HEK293 (cell line): ENCODE measurements around the gene LINGO1.

Source experiments
- CTCF ChIA-PET: fragments of 350-600 bp; formaldehyde crosslinking; extraction: SDS; loops from one replicate; lab custom pipeline; 2021; ENCODE audit warnings: antibody characterized with exemption; lab: Yijun Ruan, JAX
- POLR2A ChIA-PET: fragments of 300-600 bp; formaldehyde crosslinking; extraction: SDS; loops from one replicate; lab custom pipeline; 2020; ENCODE audit warnings: antibody characterized with exemption, inconsistent platforms; lab: Yijun Ruan, JAX
- H3K27ac ChIP-seq: fragments of 200-500 bp; sonication (Bioruptor generic); 2 replicates; pipeline ENCODE4 v1.5.1; 2014; ENCODE audit warnings: low read depth, low read length, control low read depth, inconsistent platforms; ENCODE audit errors: extremely low read depth
- H3K36me3 ChIP-seq, 2 experiments: fragments of 200-500 bp in 1 of 2; sonication (Bioruptor generic) in 1 of 2; 1 replicate in 1 of 2; 2 replicates in 1 of 2; pipeline ENCODE4 v1.5.1; 2014 to 2017; ENCODE audit warnings: inconsistent platforms in 2 of 2, low read length in 2 of 2; ENCODE audit not compliant: control insufficient read depth in 2 of 2, insufficient read depth in 1 of 2
- H3K4me1 ChIP-seq: fragments of 200-500 bp; sonication (Bioruptor generic); 2 replicates; pipeline ENCODE4 v1.5.1; 2014; ENCODE audit warnings: mild to moderate bottlenecking, low read length, inconsistent platforms; ENCODE audit not compliant: control insufficient read depth, insufficient read depth
- H3K4me3 ChIP-seq: 2 replicates; pipeline ENCODE4 v1.5.1; 2011; ENCODE audit warnings: low read depth, mild to moderate bottlenecking, control low read depth, low read length, moderate library complexity
- H3K9me3 ChIP-seq: fragments of 200-500 bp; sonication (Bioruptor generic); 2 replicates; pipeline ENCODE4 v1.5.1; 2014; ENCODE audit warnings: low read depth, low read length, inconsistent platforms; ENCODE audit not compliant: control insufficient read depth, insufficient read depth
- IKZF3 ChIP-seq: fragments of 450-650 bp; IDR thresholded peaks from 2 replicates; pipeline ENCODE4 v1.5.0; 2018; ENCODE audit warnings: missing biosample characterization, mild to moderate bottlenecking, missing genetic modification characterization, moderate library complexity
- OSR2 ChIP-seq: fragments of 450-650 bp; formaldehyde crosslinking; IDR thresholded peaks from 2 replicates; pipeline ENCODE4 v1.5.1; 2016; ENCODE audit warnings: missing biosample characterization, missing genetic modification characterization
- ZBTB48 ChIP-seq: fragments of 450-650 bp; formaldehyde crosslinking; IDR thresholded peaks from 2 replicates; pipeline ENCODE4 v1.5.1; 2016; ENCODE audit warnings: missing biosample characterization, missing genetic modification characterization
- ZFP69B ChIP-seq: fragments of 450-650 bp; formaldehyde crosslinking; IDR thresholded peaks from 2 replicates; pipeline ENCODE4 v1.5.1; 2016; ENCODE audit warnings: missing biosample characterization, missing genetic modification characterization
- ZNF140 ChIP-seq: fragments of 450-650 bp; formaldehyde crosslinking; IDR thresholded peaks from 2 replicates; pipeline ENCODE4 v1.5.1; 2016; ENCODE audit warnings: missing biosample characterization, missing genetic modification characterization
- ZNF146 ChIP-seq: fragments of 450-650 bp; formaldehyde crosslinking; IDR thresholded peaks from 2 replicates; pipeline ENCODE4 v1.5.1; 2016; ENCODE audit warnings: missing biosample characterization, missing genetic modification characterization
- ZNF16 ChIP-seq: fragments of 450-650 bp; formaldehyde crosslinking; IDR thresholded peaks from 2 replicates; pipeline ENCODE4 v1.5.1; 2016; ENCODE audit warnings: low read depth, missing biosample characterization, missing genetic modification characterization
- ZNF175 ChIP-seq: fragments of 450-650 bp; formaldehyde crosslinking; IDR thresholded peaks from 2 replicates; pipeline ENCODE4 v1.5.1; 2016; ENCODE audit warnings: missing biosample characterization, missing genetic modification characterization
- ZNF19 ChIP-seq: fragments of 450-650 bp; formaldehyde crosslinking; IDR thresholded peaks from 2 replicates; pipeline ENCODE4; 2016; ENCODE audit warnings: missing biosample characterization, missing genetic modification characterization, low read depth
- ZNF211 ChIP-seq: fragments of 450-650 bp; formaldehyde crosslinking; IDR thresholded peaks from 2 replicates; pipeline ENCODE4 v1.5.1; 2016; ENCODE audit warnings: low read depth, missing biosample characterization, missing genetic modification characterization
- ZNF302 ChIP-seq: fragments of 450-650 bp; formaldehyde crosslinking; IDR thresholded peaks from 2 replicates; pipeline ENCODE4 v1.5.1; 2016; ENCODE audit warnings: missing biosample characterization, missing genetic modification characterization, low read depth
- ZNF324 ChIP-seq: fragments of 450-650 bp; formaldehyde crosslinking; IDR thresholded peaks from 2 replicates; pipeline ENCODE4 v1.5.1; 2016; ENCODE audit warnings: missing biosample characterization, missing genetic modification characterization
- ZNF501 ChIP-seq: fragments of 450-650 bp; formaldehyde crosslinking; IDR thresholded peaks from 2 replicates; pipeline ENCODE4 v1.5.1; 2016; ENCODE audit warnings: missing biosample characterization, missing genetic modification characterization
- ZNF664 ChIP-seq: fragments of 450-650 bp; formaldehyde crosslinking; IDR thresholded peaks from 2 replicates; pipeline ENCODE4 v1.5.1; 2016; ENCODE audit warnings: missing biosample characterization, missing genetic modification characterization
- ZNF777 ChIP-seq: fragments of 450-650 bp; formaldehyde crosslinking; IDR thresholded peaks from 2 replicates; pipeline ENCODE4 v1.5.1; 2017; ENCODE audit warnings: missing biosample characterization, missing genetic modification characterization, borderline replicate concordance
- ZSCAN23 ChIP-seq: fragments of 450-650 bp; formaldehyde crosslinking; IDR thresholded peaks from 2 replicates; pipeline ENCODE4 v1.5.1; 2016; ENCODE audit warnings: missing biosample characterization, missing genetic modification characterization
- TF ChIP-seq, protein P1 (sequence below): fragments of 450-650 bp; formaldehyde crosslinking; IDR thresholded peaks from 2 replicates; pipeline ENCODE4 v1.5.1; 2016; ENCODE audit warnings: missing biosample characterization, missing genetic modification characterization
- TF ChIP-seq, protein P2 (sequence below): fragments of 450-650 bp; formaldehyde crosslinking; IDR thresholded peaks from 2 replicates; pipeline ENCODE4 v1.5.1; 2016; ENCODE audit warnings: missing biosample characterization, missing genetic modification characterization
- TF ChIP-seq, protein P3 (sequence below): fragments of 450-650 bp; formaldehyde crosslinking; IDR thresholded peaks from 2 replicates; pipeline ENCODE4 v1.5.1; 2016; ENCODE audit warnings: missing biosample characterization, missing genetic modification characterization
- TF ChIP-seq, protein P4 (sequence below): fragments of 450-650 bp; formaldehyde crosslinking; IDR thresholded peaks from 2 replicates; pipeline ENCODE4 v1.5.0; 2017; ENCODE audit warnings: missing biosample characterization, missing genetic modification characterization, borderline replicate concordance
- TF ChIP-seq, protein P5 (sequence below): fragments of 450-650 bp; formaldehyde crosslinking; IDR thresholded peaks from 2 replicates; pipeline ENCODE4 v1.5.1; 2016; ENCODE audit warnings: missing biosample characterization, missing genetic modification characterization

LINGO1 gene

DNA sequence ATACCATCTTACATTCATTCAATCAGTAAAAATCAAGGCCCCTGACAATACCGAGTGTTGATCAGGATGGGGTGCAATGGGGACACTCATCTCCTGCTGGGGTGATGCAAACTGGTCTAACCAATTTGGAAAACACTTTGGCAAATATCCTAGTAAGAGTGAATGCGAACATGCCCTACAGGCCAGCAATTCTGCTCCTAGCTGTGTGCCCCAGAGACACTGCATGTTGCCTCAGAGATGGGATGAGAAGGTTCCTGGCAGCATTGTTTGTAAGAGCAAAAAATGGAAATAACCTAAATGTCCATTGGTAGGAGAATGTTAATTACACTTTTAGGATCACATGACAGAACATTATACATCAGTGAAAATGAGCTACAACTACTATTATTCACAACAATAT lies 4.7 kb downstream of the LINGO1 start (continued):
- TF ChIP-seq, protein P1, sequence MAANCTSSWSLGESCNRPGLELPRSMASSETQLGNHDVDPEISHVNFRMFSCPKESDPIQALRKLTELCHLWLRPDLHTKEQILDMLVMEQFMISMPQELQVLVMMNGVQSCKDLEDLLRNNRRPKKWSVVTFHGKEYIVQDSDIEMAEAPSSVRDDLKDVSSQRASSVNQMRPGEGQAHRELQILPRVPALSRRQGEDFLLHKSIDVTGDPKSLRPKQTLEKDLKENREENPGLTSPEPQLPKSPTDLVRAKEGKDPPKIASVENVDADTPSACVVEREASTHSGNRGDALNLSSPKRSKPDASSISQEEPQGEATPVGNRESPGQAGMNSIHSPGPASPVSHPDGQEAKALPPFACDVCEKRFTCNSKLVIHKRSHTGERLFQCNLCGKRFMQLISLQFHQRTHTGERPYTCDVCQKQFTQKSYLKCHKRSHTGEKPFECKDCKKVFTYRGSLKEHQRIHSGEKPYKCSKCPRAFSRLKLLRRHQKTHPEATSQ (tag by site-specific recombination), result no peak
- peak; percentile 44; the same call in 1 of the 2 replicates for TF ChIP-seq ZNF146

DNA sequence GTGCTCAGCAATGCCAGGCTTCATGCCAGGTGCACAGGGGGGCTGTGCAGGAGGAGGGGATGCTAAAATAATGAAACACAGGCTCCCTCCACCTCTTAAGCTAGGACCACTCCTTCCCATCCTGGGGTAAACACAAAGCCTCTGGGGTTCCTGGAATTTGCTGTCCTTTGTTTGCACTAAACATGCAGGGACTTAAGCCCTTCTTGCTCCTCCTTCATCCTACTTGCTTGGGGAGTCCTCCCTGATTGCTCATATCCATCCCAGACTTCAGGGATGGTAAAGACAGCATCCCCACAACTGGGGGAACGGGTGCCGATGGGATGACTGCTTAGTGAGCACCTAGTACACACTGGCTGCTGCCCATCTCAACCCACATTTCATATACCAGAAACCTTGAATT lies 5.1 kb downstream of the LINGO1 start:
- no peak for TF ChIP-seq ZNF19
- TF ChIP-seq ZNF664, result peak; percentile 31; the same call in 1 of the 2 replicates
- TF ChIP-seq, protein P2, sequence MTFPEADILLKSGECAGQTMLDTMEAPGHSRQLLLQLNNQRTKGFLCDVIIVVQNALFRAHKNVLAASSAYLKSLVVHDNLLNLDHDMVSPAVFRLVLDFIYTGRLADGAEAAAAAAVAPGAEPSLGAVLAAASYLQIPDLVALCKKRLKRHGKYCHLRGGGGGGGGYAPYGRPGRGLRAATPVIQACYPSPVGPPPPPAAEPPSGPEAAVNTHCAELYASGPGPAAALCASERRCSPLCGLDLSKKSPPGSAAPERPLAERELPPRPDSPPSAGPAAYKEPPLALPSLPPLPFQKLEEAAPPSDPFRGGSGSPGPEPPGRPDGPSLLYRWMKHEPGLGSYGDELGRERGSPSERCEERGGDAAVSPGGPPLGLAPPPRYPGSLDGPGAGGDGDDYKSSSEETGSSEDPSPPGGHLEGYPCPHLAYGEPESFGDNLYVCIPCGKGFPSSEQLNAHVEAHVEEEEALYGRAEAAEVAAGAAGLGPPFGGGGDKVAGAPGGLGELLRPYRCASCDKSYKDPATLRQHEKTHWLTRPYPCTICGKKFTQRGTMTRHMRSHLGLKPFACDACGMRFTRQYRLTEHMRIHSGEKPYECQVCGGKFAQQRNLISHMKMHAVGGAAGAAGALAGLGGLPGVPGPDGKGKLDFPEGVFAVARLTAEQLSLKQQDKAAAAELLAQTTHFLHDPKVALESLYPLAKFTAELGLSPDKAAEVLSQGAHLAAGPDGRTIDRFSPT, result no peak
- TF ChIP-seq, protein P3, sequence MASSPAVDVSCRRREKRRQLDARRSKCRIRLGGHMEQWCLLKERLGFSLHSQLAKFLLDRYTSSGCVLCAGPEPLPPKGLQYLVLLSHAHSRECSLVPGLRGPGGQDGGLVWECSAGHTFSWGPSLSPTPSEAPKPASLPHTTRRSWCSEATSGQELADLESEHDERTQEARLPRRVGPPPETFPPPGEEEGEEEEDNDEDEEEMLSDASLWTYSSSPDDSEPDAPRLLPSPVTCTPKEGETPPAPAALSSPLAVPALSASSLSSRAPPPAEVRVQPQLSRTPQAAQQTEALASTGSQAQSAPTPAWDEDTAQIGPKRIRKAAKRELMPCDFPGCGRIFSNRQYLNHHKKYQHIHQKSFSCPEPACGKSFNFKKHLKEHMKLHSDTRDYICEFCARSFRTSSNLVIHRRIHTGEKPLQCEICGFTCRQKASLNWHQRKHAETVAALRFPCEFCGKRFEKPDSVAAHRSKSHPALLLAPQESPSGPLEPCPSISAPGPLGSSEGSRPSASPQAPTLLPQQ, result no peak
- peaks cover 11% of the 10 kb centered on the region for H3K4me1 ChIP-seq
- ChIA-PET POLR2A (no interaction called here), CTCF (interaction anchor here (0.6 to 7.7 kb wide), 3 partner anchors 10 to 519 kb away, joined by 3 to 77 read pairs (median 5); no protein-coding TSS in a partner anchor)
- H3K36me3 ChIP-seq, result no peaks in the 10 kb centered on the region
- H3K27ac ChIP-seq, result no peak overlapping the region
- H3K9me3 ChIP-seq, result no peaks in the 10 kb centered on the region
- no peak overlapping the region for H3K4me3 ChIP-seq

DNA sequence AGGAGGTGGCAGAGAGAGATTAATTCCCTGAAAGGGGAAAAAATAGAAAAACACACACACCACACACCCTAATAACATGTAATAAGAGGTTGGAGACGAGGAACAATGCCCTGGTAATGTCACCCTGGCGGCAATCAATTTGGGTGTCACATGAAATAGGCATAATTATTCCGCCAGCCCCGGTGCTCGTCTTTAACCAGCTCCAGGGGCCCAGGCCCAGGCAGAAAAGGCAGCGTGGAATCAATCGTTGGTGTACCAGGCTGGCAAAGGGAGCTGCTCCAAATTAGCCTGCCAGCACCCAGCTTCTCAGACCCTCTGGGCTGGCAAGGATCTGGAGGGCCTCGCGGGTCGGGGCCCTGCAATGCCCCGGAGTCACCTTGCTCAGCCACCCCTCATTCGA lies 5.6 kb downstream of the LINGO1 start:
- TF ChIP-seq ZNF16, result no peak
- TF ChIP-seq ZNF140 (tag by site-specific recombination), result no peak
- no peak for TF ChIP-seq ZFP69B
- TF ChIP-seq ZNF324 (tag by site-specific recombination), result no peak
- TF ChIP-seq, protein P4, sequence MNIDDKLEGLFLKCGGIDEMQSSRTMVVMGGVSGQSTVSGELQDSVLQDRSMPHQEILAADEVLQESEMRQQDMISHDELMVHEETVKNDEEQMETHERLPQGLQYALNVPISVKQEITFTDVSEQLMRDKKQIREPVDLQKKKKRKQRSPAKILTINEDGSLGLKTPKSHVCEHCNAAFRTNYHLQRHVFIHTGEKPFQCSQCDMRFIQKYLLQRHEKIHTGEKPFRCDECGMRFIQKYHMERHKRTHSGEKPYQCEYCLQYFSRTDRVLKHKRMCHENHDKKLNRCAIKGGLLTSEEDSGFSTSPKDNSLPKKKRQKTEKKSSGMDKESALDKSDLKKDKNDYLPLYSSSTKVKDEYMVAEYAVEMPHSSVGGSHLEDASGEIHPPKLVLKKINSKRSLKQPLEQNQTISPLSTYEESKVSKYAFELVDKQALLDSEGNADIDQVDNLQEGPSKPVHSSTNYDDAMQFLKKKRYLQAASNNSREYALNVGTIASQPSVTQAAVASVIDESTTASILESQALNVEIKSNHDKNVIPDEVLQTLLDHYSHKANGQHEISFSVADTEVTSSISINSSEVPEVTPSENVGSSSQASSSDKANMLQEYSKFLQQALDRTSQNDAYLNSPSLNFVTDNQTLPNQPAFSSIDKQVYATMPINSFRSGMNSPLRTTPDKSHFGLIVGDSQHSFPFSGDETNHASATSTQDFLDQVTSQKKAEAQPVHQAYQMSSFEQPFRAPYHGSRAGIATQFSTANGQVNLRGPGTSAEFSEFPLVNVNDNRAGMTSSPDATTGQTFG (tag by site-specific recombination), result no peak
- TF ChIP-seq ZNF302 (tag by site-specific recombination), result no peak
- no peak for TF ChIP-seq ZNF501 (tag by site-specific recombination)
- TF ChIP-seq IKZF3, result no peak
- no peak for TF ChIP-seq ZNF175
- no peak for TF ChIP-seq ZBTB48 (tag by site-specific recombination)
- TF ChIP-seq ZNF211 (tag by site-specific recombination), result no peak
- TF ChIP-seq OSR2 (tag by site-specific recombination), result no peak
- no peak for TF ChIP-seq ZNF777 (tag by site-specific recombination)
- no peak for TF ChIP-seq ZSCAN23 (tag by site-specific recombination)
- TF ChIP-seq, protein P5, sequence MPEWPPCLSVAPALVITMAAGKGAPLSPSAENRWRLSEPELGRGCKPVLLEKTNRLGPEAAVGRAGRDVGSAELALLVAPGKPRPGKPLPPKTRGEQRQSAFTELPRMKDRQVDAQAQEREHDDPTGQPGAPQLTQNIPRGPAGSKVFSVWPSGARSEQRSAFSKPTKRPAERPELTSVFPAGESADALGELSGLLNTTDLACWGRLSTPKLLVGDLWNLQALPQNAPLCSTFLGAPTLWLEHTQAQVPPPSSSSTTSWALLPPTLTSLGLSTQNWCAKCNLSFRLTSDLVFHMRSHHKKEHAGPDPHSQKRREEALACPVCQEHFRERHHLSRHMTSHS (tag by site-specific recombination), result no peak
- Histone ChIP-seq H3K4me1 (peaks cover 11% of the 10 kb centered on the region), H3K9me3 (no peaks in the 10 kb centered on the region), H3K36me3 (no peaks in the 10 kb centered on the region), H3K4me3 (no peak overlapping the region), H3K27ac (no peak overlapping the region)
- ChIA-PET POLR2A (no interaction called here), CTCF (interaction anchor here (1.2 to 7.7 kb wide), 3 partner anchors 10 to 509 kb away, joined by 5 to 77 read pairs (median 8); no protein-coding TSS in a partner anchor)
